Neuronal stem cell (in vitro differentiated cells): ENCODE data around the gene HOXC11.

Experiments
- DNase-seq: peaks from one replicate; pipeline ENCODE4 v3.0.0-alpha.2; 2013; ENCODE audit warnings: low spot score
- H2AFZ ChIP-seq: one replicate; pipeline ENCODE4 v1.6.1; 2013; ENCODE audit warnings: mild to moderate bottlenecking, low read length, inconsistent platforms
- H2AK5ac ChIP-seq: 2 replicates; pipeline ENCODE4 v1.6.1; 2013; ENCODE audit warnings: low read depth, mild to moderate bottlenecking, inconsistent platforms, low read length, moderate library complexity, mixed read lengths
- H2BK120ac ChIP-seq: 2 replicates; pipeline ENCODE4 v1.6.1; 2013; ENCODE audit warnings: low read depth, mild to moderate bottlenecking, inconsistent platforms, low read length, moderate library complexity, mixed read lengths
- H2BK12ac ChIP-seq: one replicate; pipeline ENCODE4 v1.6.1; 2013; ENCODE audit warnings: low read length, inconsistent platforms
- H2BK15ac ChIP-seq: 2 replicates; pipeline ENCODE4 v1.6.1; 2013; ENCODE audit warnings: mild to moderate bottlenecking, low read length, inconsistent platforms, mixed read lengths
- H2BK5ac ChIP-seq: one replicate; pipeline ENCODE4 v1.6.1; 2013; ENCODE audit warnings: inconsistent platforms, mild to moderate bottlenecking, low read length, moderate library complexity
- H3K14ac ChIP-seq: one replicate; pipeline ENCODE4 v1.6.1; 2013; ENCODE audit warnings: low read length, inconsistent platforms
- H3K18ac ChIP-seq: 2 replicates; pipeline ENCODE4 v1.6.1; 2013; ENCODE audit warnings: low read length, inconsistent platforms
- H3K23ac ChIP-seq: 2 replicates; pipeline ENCODE4 v1.6.1; 2013; ENCODE audit warnings: low read depth, mild to moderate bottlenecking, mixed read lengths, low read length, inconsistent platforms; ENCODE audit not compliant: poor library complexity
- H3K27ac ChIP-seq: replicated peaks from 3 replicates; pipeline ENCODE4 v1.5.1; 2013; ENCODE audit warnings: low read length, inconsistent platforms
- H3K27me3 ChIP-seq, 3 experiments: 2 replicates each; pipeline ENCODE4 v1.6.1; 2013; ENCODE audit warnings: low read length in 3 of 3, mild to moderate bottlenecking in 2 of 3, inconsistent platforms in 1 of 3, low read depth in 1 of 3, mixed read lengths in 1 of 3, moderate library complexity in 1 of 3; ENCODE audit not compliant: control insufficient read depth in 3 of 3, insufficient read depth in 3 of 3
- H3K36me3 ChIP-seq, 2 donors: replicated peaks in 1 of 2; 2 replicates each; pipeline ENCODE4 v1.6.1; 2013; ENCODE audit warnings: low read length in 2 of 2; ENCODE audit not compliant: control insufficient read depth in 2 of 2, insufficient read depth in 2 of 2
- H3K4ac ChIP-seq: 2 replicates; pipeline ENCODE4 v1.6.1; 2013; ENCODE audit warnings: inconsistent platforms, mild to moderate bottlenecking, low read length, moderate library complexity
- H3K4me1 ChIP-seq, 2 donors: 1 replicate in 1 of 2; 2 replicates in 1 of 2; pipeline ENCODE4 v1.6.1; 2013; ENCODE audit warnings: low read length in 2 of 2, low read depth in 1 of 2; ENCODE audit not compliant: control insufficient read depth in 2 of 2, insufficient read depth in 1 of 2
- H3K4me2 ChIP-seq: one replicate; pipeline ENCODE4 v1.6.1; 2013; ENCODE audit warnings: mild to moderate bottlenecking, low read length, inconsistent platforms; ENCODE audit not compliant: insufficient read depth, poor library complexity, severe bottlenecking
- H3K4me3 ChIP-seq, 2 donors: 2 replicates each; pipeline ENCODE4 v1.5.1; 2013; ENCODE audit warnings: low read length in 2 of 2, mild to moderate bottlenecking in 2 of 2, inconsistent platforms in 1 of 2, moderate library complexity in 1 of 2
- H3K79me1 ChIP-seq: one replicate; pipeline ENCODE4 v1.6.1; 2013; ENCODE audit warnings: low read depth, mild to moderate bottlenecking, inconsistent platforms, low read length, moderate library complexity
- H3K9ac ChIP-seq: one replicate; pipeline ENCODE4 v1.6.1; 2013; ENCODE audit warnings: mild to moderate bottlenecking, low read depth, low read length, inconsistent platforms; ENCODE audit not compliant: poor library complexity
- H3K9me3 ChIP-seq, 2 donors: replicated peaks in 1 of 2; 2 replicates each; pipeline versions ENCODE3 to v1.6.1; 2013; ENCODE audit warnings: low read length in 2 of 2, mild to moderate bottlenecking in 2 of 2, inconsistent platforms in 1 of 2, low read depth in 1 of 2, mixed read lengths in 1 of 2, moderate library complexity in 1 of 2; ENCODE audit not compliant: control insufficient read depth in 2 of 2, insufficient read depth in 1 of 2
- H4K8ac ChIP-seq: one replicate; pipeline ENCODE4 v1.6.1; 2013; ENCODE audit warnings: low read depth, mild to moderate bottlenecking, inconsistent platforms, low read length, moderate library complexity
- H4K91ac ChIP-seq: one replicate; pipeline ENCODE4 v1.6.1; 2013; ENCODE audit warnings: low read length, low read depth, mild to moderate bottlenecking, inconsistent platforms; ENCODE audit not compliant: poor library complexity
- WGBS, 2 donors: extraction: QIAGEN DNeasy Blood & Tissue Kit; methylation state at CpG; one replicate each; pipeline ENCODE4 v1.1.7; 2013; ENCODE audit warnings: missing lambda C conversion rate in 2 of 2, mixed read lengths in 1 of 2; ENCODE audit not compliant: insufficient read length in 2 of 2, insufficient replicate concordance in 1 of 2; ENCODE audit errors: extremely low coverage in 2 of 2; 5-methylcytosine and 5-hydroxymethylcytosine counted together

The HOXC11 gene

DNA sequence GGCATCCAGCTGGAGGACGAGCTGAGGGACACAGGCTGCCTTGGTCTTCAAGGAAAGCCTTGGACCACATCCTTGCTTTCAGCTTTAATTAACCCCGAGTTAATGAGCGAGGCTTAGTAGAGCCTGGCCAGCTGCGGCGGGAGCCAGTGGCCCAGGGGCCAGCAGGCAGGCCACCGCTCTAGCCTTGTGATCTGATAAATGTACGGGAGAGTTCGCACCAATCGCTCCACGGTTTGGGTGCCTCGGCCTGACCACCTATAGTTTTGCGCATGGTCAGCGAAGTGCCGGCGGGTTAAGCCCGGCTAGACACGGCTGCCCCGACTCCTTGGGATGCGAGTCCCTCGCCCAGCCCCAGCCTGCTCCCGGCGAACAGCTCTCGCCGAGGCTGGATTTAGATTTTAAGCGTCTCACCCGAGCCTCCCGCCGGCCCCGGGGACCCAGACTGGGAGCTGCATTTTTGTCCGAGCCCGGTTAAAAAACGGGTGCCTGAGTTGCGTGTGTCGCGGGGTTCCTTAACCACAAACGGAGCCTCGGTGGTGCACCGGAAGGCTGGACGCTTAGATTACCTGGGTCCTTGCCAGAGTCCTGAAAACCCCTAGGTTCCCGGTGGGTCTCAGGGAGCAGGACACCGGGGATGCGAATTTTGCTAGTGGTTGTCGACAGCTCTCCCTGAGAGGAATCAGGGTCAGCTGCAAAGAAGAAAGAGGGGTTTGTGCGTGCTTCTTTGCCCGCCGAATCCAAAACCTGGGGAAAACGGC is 21.2 kb upstream of the HOXC11 start:
- peaks cover 0 to 11% of the 10 kb centered on the region in 2 donors for H3K9me3 ChIP-seq
- H3K9ac ChIP-seq: no peak overlapping the region
- H2BK120ac ChIP-seq: no peak overlapping the region
- peaks cover 3% of the 10 kb centered on the region for H3K79me1 ChIP-seq
- no CpG with 5 or more reads among the region's 47 CpGs for WGBS, 2 donors
- no peaks in the 10 kb centered on the region for H3K4me1 ChIP-seq
- no peak overlapping the region for H3K4ac ChIP-seq
- peak overlapping the region; percentile 38 for H3K14ac ChIP-seq
- no peak overlapping the region for H3K4me3 ChIP-seq
- H3K36me3 ChIP-seq: no peaks in the 10 kb centered on the region
- no peak overlapping the region for H3K18ac ChIP-seq
- no peak overlapping the region for H3K4me2 ChIP-seq
- no peak overlapping the region for H2BK15ac ChIP-seq
- DNase-seq: no peak
- H4K8ac ChIP-seq: no peak overlapping the region
- no peak overlapping the region for H2BK5ac ChIP-seq
- no peak overlapping the region for H2BK12ac ChIP-seq
- H2AK5ac ChIP-seq: no peak overlapping the region
- peaks cover 76 to 100% (median 99%) of the 10 kb centered on the region in 3 experiments for H3K27me3 ChIP-seq
- H3K27ac ChIP-seq: no peak overlapping the region
- no peak overlapping the region for H3K23ac ChIP-seq
- no peak overlapping the region for H4K91ac ChIP-seq
- H2AFZ ChIP-seq: no peak overlapping the region

DNA sequence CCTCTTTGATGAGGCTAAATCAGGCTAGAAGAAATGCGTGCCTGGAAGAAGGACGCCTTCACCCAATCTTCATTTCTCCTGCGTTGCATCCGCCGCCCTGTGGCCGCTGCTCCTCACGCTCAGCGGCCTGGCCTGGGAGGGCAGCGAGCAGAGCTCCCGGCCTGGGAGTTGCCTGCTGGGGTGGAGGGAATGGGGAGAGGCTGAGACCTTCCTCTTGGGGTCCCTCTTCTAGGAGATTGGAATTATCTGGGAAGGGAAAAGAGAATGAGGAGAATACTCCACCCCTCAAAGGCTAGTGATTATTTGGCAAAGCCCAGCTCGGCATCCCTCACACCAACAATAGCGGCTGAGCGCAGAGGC is 20.6 kb upstream of the HOXC11 start:
- Histone ChIP-seq H3K4me1 (no peaks in the 10 kb centered on the region), H2BK15ac (no peak overlapping the region), H2BK12ac (no peak overlapping the region), H3K27ac (no peak overlapping the region), H3K36me3 (no peaks in the 10 kb centered on the region), H4K91ac (no peak overlapping the region), H3K9me3 (peaks cover 0 to 15% of the 10 kb centered on the region in 2 donors), H3K18ac (no peak overlapping the region), H3K27me3 (peaks cover 80 to 100% (median 100%) of the 10 kb centered on the region in 3 experiments), H4K8ac (no peak overlapping the region), H3K9ac (no peak overlapping the region), H3K4ac (no peak overlapping the region), H3K4me3 (no peak overlapping the region), H3K23ac (no peak overlapping the region), H2AFZ (no peak overlapping the region), H3K4me2 (no peak overlapping the region), H2BK5ac (no peak overlapping the region), H2BK120ac (no peak overlapping the region), H3K79me1 (peaks cover 3% of the 10 kb centered on the region), H3K14ac (peak overlapping the region; percentile 38), H2AK5ac (no peak overlapping the region)
- WGBS, 2 donors: no CpG with 5 or more reads among the region's 13 CpGs
- DNase-seq: no peak

DNA sequence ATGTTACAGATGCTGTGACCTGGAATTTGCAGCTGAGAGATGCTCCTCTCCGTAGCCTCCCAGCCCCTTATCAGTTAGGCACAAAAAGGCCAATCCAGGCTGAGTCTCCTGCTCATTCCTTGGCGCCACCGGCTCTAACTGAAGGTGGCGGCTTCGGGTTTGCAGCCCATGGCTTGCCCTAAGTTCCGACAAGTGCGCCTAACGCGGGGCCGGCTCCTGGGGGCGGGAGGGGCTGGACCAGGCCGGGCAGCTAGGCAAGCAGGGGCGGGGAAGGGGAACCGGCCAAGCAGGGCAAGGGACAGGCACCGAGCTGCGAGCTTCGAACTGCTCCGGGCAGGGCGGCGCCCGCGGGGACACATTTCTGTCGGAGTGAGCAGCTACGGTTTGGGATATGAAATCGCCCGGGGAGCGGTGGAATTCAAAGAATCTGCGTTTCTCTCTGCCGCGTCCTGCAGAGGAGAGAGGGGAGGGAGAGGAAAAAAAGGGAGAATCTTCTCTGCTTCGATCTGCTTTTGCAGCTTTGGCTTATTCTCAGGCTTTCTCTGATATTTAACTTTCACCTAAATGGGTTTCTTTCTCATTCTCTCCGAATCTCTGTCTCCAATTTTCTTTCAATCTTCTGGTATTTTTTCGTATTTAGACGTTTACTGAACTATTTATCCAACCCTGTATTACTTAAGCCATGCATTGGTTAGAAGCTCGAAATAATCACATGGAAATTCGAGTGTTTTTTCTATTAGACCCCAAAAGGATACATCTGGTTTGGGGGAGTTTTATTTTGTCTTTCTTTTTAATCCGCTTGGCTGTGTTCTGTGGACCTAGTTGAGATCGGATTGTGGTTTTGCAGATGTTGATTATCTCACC is 19.8 kb upstream of the HOXC11 start:
- Histone ChIP-seq H2BK15ac (no peak overlapping the region), H3K23ac (peak overlapping the region; percentile 55), H3K4me2 (no peak overlapping the region), H2AFZ (no peak overlapping the region), H4K91ac (no peak overlapping the region), H3K4me1 (no peaks in the 10 kb centered on the region), H3K4ac (no peak overlapping the region), H3K4me3 (no peak overlapping the region), H2AK5ac (no peak overlapping the region), H3K27me3 (peaks cover 88 to 100% (median 100%) of the 10 kb centered on the region in 3 experiments), H4K8ac (no peak overlapping the region), H3K18ac (peak overlapping the region; percentile 38), H3K27ac (no peak overlapping the region), H2BK12ac (no peak overlapping the region), H3K14ac (no peak overlapping the region), H3K9ac (no peak overlapping the region), H3K36me3 (no peaks in the 10 kb centered on the region), H3K9me3 (peaks cover 0 to 15% of the 10 kb centered on the region in 2 donors), H2BK5ac (no peak overlapping the region), H3K79me1 (peaks cover 3% of the 10 kb centered on the region), H2BK120ac (no peak overlapping the region)
- no peak for DNase-seq
- no CpG with 5 or more reads among the region's 38 CpGs for WGBS, 2 donors
